G401 (cell line): ENCODE measurements around the gene ADRB1. TPM values are rescaled to one million over a fixed set of nuclear protein-coding genes. Genes with fewer than 3 reads are reported as not detected.

Experiments used
- DNase-seq: peaks from one replicate; pipeline ENCODE4 v3.0.0-alpha.2; 2015; ENCODE audit warnings: low spot score
- in situ Hi-C: cut with HindIII; loops from 2 replicates; pipeline ENCODE4 v1.10.0; 2016; ENCODE audit warnings: low sequenced_read_pairs, mixed read lengths
- total RNA-seq: library from RNA; depleted of rRNA; stranded (reverse); fragments of >200 nt; shearing (Covaris generic); gene quantifications from 2 replicates; pipeline ENCODE4 v1.2.3, GENCODE V29; 2014; rRNA removed

Gene ADRB1
- 4.1 and 4.8 TPM in 2 replicates for total RNA-seq

GRCh38 chr10:114043532-114044246, at the start of gene ADRB1:
Gene ADRB1 (plus strand): TSS chr10:114043866. CDS start chr10:114044133, 267 bp downstream.
- peak; percentile 26 for DNase-seq
- in situ Hi-C loops, result no loop called here

DNA sequence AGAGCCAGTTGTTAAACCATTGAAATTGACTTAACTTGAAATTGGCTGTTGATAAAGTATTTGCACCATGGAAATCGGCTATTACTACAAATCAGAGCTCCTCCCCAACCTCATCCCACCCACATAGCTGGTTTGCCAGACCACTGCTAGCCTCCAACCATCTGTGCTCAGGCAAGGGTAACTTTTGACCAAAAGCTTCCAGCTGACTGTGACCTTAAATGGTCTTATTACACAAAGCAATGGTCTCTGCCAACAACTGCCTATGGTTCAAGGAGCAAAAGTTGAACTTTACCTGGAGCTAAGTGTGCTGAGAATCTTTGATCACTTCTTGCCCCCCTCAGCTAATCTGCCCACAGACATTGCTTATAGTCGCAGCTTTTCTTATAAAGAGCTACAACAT, 48.5 kb upstream of the ADRB1 start:
- in situ Hi-C loops, result no loop called here
- no peak for DNase-seq

DNA sequence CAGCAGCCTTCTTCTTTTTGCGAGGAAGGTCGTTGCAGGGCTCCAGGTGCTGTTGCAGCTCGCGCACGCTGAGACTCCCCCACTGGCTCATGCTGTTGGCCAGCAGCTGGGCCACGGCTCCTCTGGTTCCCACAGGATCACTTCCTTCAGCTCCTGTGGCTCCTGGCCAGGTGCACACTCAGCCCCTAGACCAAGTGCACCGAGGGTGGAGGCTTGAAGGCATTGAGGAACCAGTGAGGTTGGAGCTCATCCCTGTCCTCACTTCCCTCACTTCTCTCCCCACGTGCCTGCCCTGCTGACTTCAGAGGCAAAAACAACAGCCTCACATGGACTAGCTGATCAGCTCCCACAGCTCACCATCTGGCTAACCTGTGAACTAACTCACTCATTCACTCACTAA, 46.2 kb upstream of the ADRB1 start:
- in situ Hi-C loops, result no loop called here
- peak; percentile 15 for DNase-seq

DNA sequence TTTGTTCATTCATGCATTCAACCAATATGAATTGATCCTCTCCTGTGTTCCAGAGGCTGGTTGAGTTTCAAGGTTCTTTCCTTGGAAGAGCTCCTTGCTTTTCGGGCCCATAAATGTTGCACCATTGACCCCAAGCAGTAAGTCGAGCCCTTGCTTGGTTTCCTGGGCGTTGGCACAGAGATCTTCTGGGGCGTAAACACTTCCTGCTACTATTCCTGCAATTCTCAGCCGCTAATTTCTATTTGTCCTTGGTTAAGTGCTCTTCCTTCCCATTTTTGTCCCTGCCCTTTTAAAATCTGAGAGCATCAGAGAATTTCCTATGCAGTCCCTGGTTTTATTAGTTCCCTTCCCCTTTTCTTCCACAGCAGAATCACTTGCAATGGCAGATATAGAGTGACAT, 44.1 kb upstream of the ADRB1 start:
- no peak for DNase-seq
- in situ Hi-C loops, result no loop called here

DNA sequence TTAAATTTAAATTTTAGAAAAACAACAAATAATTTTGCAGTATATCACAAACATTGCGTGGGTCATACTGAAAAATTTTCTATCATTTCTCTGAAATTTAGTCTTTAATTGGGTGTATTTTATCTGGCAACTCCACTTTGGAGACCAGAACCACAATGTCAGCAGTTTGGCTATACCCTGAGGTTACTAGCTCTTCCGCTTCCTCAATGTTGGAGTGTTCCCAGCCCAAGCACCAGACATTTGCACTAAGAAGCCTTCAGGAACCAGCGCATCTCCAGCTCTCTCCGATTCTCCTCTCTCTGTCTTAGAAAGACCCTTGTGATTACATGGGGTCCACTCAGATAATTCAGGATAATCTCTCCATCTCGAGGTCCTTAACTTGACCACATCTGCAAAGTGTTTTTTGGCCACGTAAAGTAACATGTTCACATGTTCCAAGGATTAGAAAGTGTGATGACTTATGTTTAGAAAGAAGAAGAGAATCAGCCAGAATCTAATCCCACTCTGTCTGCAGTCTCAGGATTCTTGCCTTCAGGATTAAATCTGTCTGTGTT, 43.1 kb upstream of the ADRB1 start:
- DNase-seq, result no peak

DNA sequence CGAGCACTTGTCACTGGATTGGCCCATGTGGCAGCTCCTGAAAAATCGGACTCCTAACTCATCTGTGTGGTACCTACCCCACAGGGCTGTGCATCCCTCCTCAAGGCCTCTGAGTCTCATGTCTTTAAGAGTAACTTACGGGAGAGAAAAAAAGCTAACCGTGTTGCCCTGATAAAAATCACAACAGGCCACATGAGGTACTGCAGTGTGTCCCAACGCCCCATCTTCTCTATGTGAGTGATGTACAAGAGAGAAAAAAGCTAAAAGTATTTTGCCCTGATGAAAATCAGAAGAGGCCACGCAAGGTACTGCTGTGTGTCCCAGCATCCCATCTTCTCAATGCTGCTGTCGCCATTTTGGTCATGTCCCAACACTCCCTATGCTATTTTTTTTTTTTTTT, 41.2 kb upstream of the ADRB1 start:
- in situ Hi-C loops, result no loop called here
- no peak for DNase-seq

More for the DNA sequence above, 43.1 kb upstream of the ADRB1 start:
- in situ Hi-C loops, result no loop called here

DNA sequence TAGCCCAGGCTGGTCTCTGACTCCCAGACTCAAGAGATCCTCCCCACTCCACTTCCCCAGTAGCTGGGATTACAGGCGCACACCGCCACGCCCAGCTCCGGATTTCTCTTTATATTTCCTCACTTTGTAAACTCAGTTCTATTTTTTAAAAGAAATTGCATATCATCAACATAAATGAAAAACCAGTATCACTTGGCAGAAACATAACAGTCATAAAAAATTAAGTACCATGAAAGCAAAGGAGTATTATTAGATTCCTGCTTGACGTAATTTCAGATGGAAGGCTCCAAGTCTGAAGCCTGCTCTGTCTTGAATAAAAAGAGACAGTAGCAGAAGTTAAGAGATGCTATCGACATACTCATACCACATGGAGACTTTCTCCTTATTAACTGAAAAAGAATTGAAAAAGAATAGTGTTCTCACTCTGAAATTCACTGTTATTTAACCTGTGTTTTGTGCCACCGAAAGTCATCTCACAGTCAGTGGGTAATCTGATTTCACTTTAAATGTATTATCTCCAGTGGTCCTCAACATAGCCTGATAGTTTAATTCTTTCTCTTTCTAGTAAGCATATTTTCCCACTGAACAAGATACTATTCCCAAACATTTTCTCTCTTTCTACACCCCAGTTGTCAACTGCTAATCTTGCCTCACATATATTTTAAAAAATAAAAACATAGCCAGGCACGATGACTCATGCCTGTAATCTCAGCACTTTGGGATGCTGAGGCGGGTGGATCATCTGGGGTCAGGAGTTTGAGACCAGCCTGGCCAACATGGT, 40.3 kb upstream of the ADRB1 start:
- no peak for DNase-seq
- in situ Hi-C loops, result no loop called here

DNA sequence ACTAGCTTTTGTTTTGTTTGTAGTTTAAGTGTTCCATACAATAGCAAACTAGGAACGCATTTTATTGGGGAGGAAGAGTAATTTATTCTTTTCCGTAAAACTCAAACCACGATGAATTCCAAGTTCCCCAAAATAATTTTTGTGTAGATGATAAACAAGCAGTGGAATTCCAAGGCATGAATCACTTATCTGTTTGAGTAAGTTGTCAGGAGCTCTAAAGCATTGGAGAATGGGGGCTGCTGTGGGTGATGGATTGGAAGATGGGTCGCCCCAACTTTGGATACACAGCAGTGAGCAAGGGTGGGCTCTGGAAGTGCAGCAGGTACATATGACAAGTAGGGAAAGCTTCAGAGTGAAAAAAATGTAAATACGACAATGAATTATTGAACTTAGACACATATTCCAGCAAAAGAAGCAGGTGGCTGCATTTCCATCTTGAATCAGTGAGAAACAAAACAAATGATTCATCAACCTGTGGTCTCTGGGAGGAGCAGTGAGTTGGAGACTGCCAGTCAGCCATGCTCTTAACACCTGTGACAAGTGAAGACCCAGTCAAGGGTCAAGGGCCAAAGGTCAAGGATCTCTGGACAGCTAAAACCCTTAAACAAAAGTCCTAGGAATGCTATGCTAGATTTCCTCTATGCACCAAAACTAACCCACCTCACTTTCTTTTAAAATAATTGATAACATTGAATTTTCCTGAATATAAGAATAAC, 34.2 kb upstream of the ADRB1 start:
- DNase-seq, result no peak

DNA sequence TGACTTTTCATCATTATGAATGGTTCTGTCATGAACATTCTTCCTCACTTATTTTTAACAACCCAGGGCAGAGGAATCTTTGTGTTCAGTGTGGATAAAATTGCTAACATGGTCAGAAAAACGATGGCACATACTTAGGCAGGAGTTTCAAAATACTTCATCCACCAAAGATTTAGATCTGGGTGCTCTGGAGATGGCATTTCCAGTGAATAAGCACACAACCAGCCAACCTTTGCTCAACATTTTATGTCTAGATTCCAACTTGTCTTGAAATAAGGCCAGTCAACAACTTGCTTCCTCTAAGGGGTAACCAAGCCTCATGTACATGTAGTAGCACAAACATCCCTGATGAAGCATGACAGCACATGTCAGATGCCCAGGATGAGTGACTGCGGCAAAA, 33.4 kb upstream of the ADRB1 start:
- in situ Hi-C loops, result no loop called here
- no peak for DNase-seq

More for the DNA sequence above, 34.2 kb upstream of the ADRB1 start:
- in situ Hi-C loops, result no loop called here

DNA sequence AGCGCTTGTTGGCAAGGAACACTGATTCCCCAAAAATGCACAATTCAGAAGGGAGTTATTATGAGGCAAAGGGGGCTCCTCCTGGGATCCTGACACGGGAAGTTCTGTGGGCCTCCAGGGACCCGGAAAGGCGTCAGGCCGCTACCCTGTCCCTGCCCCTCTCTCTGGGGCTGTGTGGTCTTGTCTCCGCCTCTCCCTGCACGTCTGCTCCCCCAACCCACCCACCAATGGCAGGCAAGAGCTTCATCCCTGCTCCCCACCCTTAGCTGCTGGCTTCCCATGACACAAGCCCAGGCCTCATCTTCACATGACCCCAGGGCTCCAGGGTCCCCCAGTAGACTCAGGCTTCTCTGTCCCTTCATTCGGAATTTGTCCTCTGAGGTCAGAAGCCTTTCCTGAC, 31.0 kb upstream of the ADRB1 start:
- no peak for DNase-seq
- in situ Hi-C loops, result no loop called here

DNA sequence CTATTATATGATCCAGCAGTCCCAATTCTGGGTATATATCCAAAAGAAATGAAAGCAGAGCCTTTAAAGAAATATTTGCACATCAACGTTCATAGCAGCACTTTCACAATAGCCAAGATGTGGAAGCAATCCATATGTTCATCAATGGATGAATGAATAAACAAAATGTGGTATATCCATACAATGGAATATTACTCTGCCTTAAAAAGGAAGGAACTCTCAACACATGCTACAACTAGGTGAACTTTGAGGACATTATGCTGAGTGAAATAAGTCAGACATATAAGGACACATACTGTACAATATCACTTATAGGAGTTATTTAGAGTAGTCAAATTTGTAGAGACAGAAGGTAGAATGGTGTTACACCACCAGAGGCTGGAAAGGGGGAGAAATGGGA, 28.0 kb upstream of the ADRB1 start:
- in situ Hi-C loops, result no loop called here
- no peak for DNase-seq

GRCh38 chr10:114017271-114017670, 26.4 kb upstream of the ADRB1 start:
- DNase-seq, result peak; percentile 91
- in situ Hi-C loops, result no loop called here

DNA sequence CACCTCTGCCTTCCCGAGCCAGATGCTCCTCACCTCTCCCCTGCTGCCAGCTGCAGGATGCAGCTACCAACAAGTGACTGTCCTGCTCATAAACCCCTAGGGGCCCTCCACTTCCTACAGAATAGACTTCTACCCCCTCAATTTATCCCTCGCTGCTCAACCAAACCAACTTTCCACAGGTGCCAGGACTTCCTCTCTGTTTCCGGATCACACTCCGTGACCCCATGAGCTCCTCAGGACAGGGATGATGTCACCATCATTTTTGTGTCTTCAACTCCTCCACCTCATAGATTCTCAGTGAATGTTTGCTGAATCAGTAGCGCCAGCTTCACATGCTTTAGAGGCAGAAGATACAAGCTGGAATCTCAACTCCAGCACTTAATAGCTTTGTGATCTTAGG, 25.8 kb upstream of the ADRB1 start:
- no peak for DNase-seq
- in situ Hi-C loops, result no loop called here

DNA sequence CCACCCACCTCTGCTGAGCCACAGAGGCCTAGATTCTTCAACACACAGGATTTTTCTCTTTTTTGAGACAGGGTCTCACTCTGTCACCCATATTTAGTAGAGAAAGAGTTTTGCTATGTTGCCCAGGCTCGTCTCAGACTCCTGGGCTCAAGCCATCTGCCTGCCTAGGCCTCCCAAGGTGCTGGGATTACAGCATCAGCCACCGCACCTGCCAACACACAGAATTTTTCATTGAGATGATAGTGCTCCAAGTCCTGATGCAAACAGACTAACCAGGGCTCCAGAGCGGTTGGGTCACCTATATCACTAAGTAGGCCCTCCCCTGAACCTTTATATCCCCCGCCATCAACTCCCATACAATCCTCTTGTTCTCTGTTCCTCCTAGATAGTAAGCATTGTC, 24.4 kb upstream of the ADRB1 start:
- peak; percentile 69 for DNase-seq
- in situ Hi-C loops, result no loop called here

DNA sequence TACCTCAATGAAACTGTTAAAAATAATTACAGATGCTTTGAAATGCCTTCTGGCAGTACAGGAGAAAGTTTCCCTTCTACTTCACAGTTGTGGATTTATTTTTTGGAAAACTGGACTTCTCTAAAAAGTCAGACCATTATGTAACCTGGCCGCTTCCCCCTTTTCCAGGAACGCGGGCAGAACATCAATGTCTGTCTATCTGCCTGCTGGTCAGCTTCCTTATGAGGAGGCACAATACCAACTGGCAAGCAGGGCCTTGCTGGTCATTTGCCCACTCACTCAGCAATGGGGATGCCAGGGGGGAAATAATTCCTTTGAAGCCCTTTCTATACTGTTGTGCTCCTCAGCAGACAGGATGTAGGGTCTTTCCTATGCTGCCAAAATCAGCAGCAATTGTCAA, 22.5 kb upstream of the ADRB1 start:
- peak; percentile 82 for DNase-seq
- in situ Hi-C loops, result no loop called here

DNA sequence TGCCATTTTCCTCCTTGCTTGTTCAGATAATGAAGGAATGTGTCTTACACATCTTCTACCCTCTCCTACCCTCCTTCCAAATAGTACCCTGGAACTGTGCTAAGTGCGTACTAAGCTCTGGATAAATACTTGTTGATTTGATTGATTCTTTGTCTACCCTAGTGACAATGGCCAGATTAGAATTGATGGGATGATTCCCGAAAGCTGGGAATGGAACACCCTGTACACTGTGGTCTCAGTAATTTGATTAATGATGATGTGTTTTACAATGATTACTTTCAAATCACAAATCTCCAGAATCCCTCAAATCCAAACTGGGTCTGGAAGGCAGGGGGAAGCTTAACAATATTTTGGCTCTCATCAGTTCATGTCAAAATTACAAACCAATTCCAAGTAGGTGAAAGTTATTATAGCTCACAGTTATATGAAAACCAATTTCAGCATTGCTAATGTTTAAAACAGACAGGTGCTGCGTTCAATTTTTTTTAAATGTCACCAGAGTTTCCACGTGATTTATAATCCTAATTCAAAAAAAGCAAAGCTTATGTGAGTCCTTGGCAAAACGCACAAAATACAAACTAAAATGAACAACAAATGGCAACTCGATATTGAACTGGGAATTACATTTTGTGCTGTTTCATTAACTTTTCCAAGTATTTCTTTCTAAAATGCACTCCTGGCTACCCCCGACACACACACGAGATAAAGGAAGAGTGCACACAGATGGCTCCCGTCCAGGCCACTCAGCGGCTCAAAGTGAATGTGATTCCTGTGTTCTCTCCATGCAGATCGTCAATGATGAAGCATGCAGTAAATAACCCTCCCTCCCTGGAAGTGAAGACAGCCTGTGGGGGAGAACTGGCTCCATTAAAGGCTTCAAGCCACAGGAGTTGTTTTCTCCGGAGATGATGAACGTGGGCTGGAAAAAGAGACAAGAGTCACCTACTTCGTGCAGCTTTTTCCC, 21.7 kb upstream of the ADRB1 start:
- in situ Hi-C loops, result no loop called here
- DNase-seq, result peak; percentile 47

- in situ Hi-C loops, result no loop called here
- peak; percentile 32 for DNase-seq
Observed at GRCh38 chr10:114022766-114023597, 20.7 kb upstream of the ADRB1 start.
